GM23338 (cell line): ENCODE data around the gene SHISA6. TPM values are rescaled to one million over a fixed set of nuclear protein-coding genes. Genes with fewer than 3 reads are reported as not detected.

ENCODE experiments used
- ATAC-seq: fragments of 200-7000 bp; cut with Tn5 transposase; 3 replicates; pipeline ENCODE4 v1.9.1; 2020
- DNase-seq: peaks from one replicate; pipeline ENCODE4 v3.0.0-alpha.2; 2015; ENCODE audit warnings: low spot score
- H2AFZ ChIP-seq: fragments of 200-600 bp; sonication (generic); 2 replicates; pipeline ENCODE4 v1.8.0; 2016; ENCODE audit warnings: antibody characterized with exemption, mild to moderate bottlenecking, moderate library complexity
- H3F3A ChIP-seq: fragments of 200-600 bp; sonication (generic); replicated peaks from 2 replicates; pipeline ENCODE4 v1.8.0; 2017; ENCODE audit warnings: antibody characterized with exemption, mixed run types, low read depth
- H3K27ac ChIP-seq: fragments of 200-600 bp; sonication (generic); 2 replicates; pipeline ENCODE4 v1.6.1; 2016; ENCODE audit warnings: low read depth
- H3K27me3 ChIP-seq: fragments of 200-600 bp; sonication (generic); 2 replicates; pipeline ENCODE4 v1.8.0; 2016; ENCODE audit warnings: mild to moderate bottlenecking, mixed run types, moderate library complexity; ENCODE audit not compliant: insufficient read depth
- H3K36me3 ChIP-seq: fragments of 200-600 bp; sonication (generic); 2 replicates; pipeline ENCODE4 v1.8.0; 2016; ENCODE audit warnings: mild to moderate bottlenecking; ENCODE audit not compliant: insufficient read depth
- H3K4me1 ChIP-seq: fragments of 200-600 bp; sonication (generic); 2 replicates; pipeline ENCODE4 v1.8.0; 2016; ENCODE audit warnings: mild to moderate bottlenecking, moderate library complexity; ENCODE audit not compliant: insufficient read depth
- H3K4me2 ChIP-seq: fragments of 200-600 bp; sonication (generic); 2 replicates; pipeline ENCODE4 v1.7.1; 2017; ENCODE audit warnings: mixed run types
- H3K4me3 ChIP-seq: fragments of 200-600 bp; sonication (generic); 2 replicates; pipeline ENCODE4 v1.6.1; 2016; ENCODE audit warnings: mixed run types
- H3K79me2 ChIP-seq: fragments of 200-600 bp; sonication (generic); replicated peaks from 2 replicates; pipeline ENCODE4 v1.8.0; 2017; ENCODE audit warnings: mild to moderate bottlenecking; ENCODE audit not compliant: insufficient read depth
- H3K9me2 ChIP-seq: fragments of 200-600 bp; sonication (generic); 2 replicates; pipeline ENCODE4 v1.8.0; 2017; ENCODE audit not compliant: insufficient read depth
- H4K20me1 ChIP-seq: fragments of 200-600 bp; sonication (generic); replicated peaks from 2 replicates; pipeline ENCODE4 v1.8.0; 2017; ENCODE audit warnings: mild to moderate bottlenecking; ENCODE audit not compliant: insufficient read depth
- H3K27ac Mint-ChIP-seq: 2 replicates; pipeline ENCODE4 v1.8.0; 2020; ENCODE audit warnings: inconsistent platforms, mild to moderate bottlenecking, moderate library complexity, mixed read lengths
- H3K27me3 Mint-ChIP-seq: 3 replicates; pipeline ENCODE4 v1.8.0; 2022; ENCODE audit warnings: low read depth, mild to moderate bottlenecking, moderate library complexity, mixed read lengths, inconsistent platforms; ENCODE audit not compliant: insufficient read depth, poor library complexity
- H3K36me3 Mint-ChIP-seq: 3 replicates; pipeline ENCODE4 v1.8.0; 2021; ENCODE audit warnings: low read depth, mild to moderate bottlenecking, inconsistent platforms, moderate library complexity, mixed read lengths
- H3K4me1 Mint-ChIP-seq: 3 replicates; pipeline ENCODE4 v1.8.0; 2020; ENCODE audit warnings: mild to moderate bottlenecking, inconsistent platforms, mixed read lengths
- H3K4me3 Mint-ChIP-seq: 3 replicates; pipeline ENCODE4 v1.8.0; 2021; ENCODE audit warnings: moderate library complexity, mild to moderate bottlenecking, inconsistent platforms, mixed read lengths
- H3K9me3 Mint-ChIP-seq: 3 replicates; pipeline ENCODE4 v1.8.0; 2020; ENCODE audit warnings: moderate library complexity, mild to moderate bottlenecking, inconsistent platforms, mixed read lengths
- CREB1 ChIP-seq: fragments of 250-450 bp; sonication (Bioruptor Pico); IDR thresholded peaks from 2 replicates; pipeline ENCODE4 v1.5.0; 2020; ENCODE audit warnings: low read depth, mild to moderate bottlenecking, moderate library complexity
- EZH2 ChIP-seq: fragments of 200-600 bp; sonication (generic); IDR thresholded peaks from one replicate; pipeline ENCODE4 v1.8.0; 2017; ENCODE audit warnings: antibody characterized with exemption, mild to moderate bottlenecking, low read depth; ENCODE audit not compliant: unreplicated experiment
- EZH2phosphoT487 ChIP-seq: fragments of 200-600 bp; sonication (generic); IDR thresholded peaks from one replicate; pipeline ENCODE4 v1.8.1; 2018; ENCODE audit warnings: antibody characterized with exemption; ENCODE audit not compliant: unreplicated experiment
- JUNB ChIP-seq: IDR thresholded peaks from one replicate; pipeline ENCODE4 v1.6.1; 2016; ENCODE audit warnings: antibody characterized with exemption; ENCODE audit not compliant: unreplicated experiment
- NANOG ChIP-seq: IDR thresholded peaks from 2 replicates; pipeline ENCODE4 v1.6.1; 2016; ENCODE audit warnings: antibody characterized with exemption, borderline replicate concordance
- POLR2AphosphoS5 ChIP-seq: IDR thresholded peaks from 2 replicates; pipeline ENCODE4 v1.6.1; 2016; ENCODE audit warnings: antibody characterized with exemption, low read depth
- STAT1 ChIP-seq: IDR thresholded peaks from one replicate; pipeline ENCODE4 v1.6.1; 2016; ENCODE audit warnings: antibody characterized with exemption; ENCODE audit not compliant: unreplicated experiment
- ZNF114 ChIP-seq: fragments of 250-450 bp; sonication (Bioruptor Pico); IDR thresholded peaks from 2 replicates; pipeline ENCODE4 v1.5.0; 2020; ENCODE audit warnings: mild to moderate bottlenecking, moderate library complexity
- ZNF331 ChIP-seq: fragments of 250-450 bp; sonication (Bioruptor Pico); IDR thresholded peaks from 2 replicates; pipeline ENCODE4 v1.5.0; 2020; ENCODE audit warnings: low read depth, mild to moderate bottlenecking, moderate library complexity
- polyA plus RNA-seq: library from polyadenylated mRNA; unstranded; fragments of >200 nt; fragmentation: Nextera tagmentation; extraction: Ambion mirVana; gene quantifications from 2 replicates; pipeline ENCODE4 v1.2.1, GENCODE V29; 2016
- total RNA-seq: library from RNA; depleted of rRNA; stranded (reverse); fragments of >200 nt; shearing (Covaris generic); gene quantifications from 2 replicates; pipeline ENCODE4 v1.2.3, GENCODE V29; 2014
- TF ChIP-seq, protein P1 (sequence below): IDR thresholded peaks from one replicate; pipeline ENCODE4 v1.6.1; 2018; ENCODE audit warnings: antibody characterized with exemption; ENCODE audit not compliant: unreplicated experiment
- TF ChIP-seq, protein P2 (sequence below), 2 experiments: fragments of 200-600 bp in 1 of 2; sonication (generic) in 1 of 2; conservative IDR thresholded peaks; 2 replicates each; pipeline versions ENCODE4 v1.5.1 to v1.6.1; 2016 to 2017; ENCODE audit warnings: antibody characterized with exemption in 2 of 2, low read depth in 2 of 2, mild to moderate bottlenecking in 2 of 2, moderate library complexity in 1 of 2
- TF ChIP-seq, protein P3 (sequence below): fragments of 250-450 bp; sonication (Bioruptor Pico); IDR thresholded peaks from 2 replicates; pipeline ENCODE4 v1.5.0; 2020; ENCODE audit warnings: mild to moderate bottlenecking, moderate library complexity
- TF ChIP-seq, protein P4 (sequence below): IDR thresholded peaks from 2 replicates; pipeline ENCODE4 v1.6.1; 2016; ENCODE audit warnings: antibody characterized with exemption

SHISA6 gene
- total and polyA plus RNA-seq, 2 experiments from 2014 or later: 0.52 TPM; not detected in 1

DNA sequence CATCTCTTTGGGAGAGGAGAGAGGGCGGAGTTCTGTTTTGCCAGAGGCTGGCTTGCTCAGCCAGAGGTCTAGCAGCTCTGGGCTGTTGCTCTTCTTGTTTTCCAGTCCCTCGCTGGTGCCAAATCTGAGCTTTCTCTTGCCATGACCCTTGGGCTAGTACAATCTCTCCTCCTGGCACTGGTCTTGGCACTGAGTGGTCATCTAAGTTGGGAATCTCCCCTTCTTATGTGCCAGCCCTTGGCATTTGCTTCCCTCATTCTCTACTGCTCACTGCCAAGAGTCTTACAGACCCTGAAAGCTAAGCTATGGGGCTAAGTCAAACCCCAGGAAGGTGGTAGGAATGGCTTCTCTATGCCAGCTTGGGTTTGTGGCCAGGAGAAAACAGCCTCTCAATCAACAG is 148.6 kb downstream of the SHISA6 start:
- H3K36me3 ChIP-seq: peaks cover 2% of the 10 kb centered on the region
- no peaks in the 10 kb centered on the region for H4K20me1 ChIP-seq
- no peak overlapping the region for H3K27ac Mint-ChIP-seq
- TF ChIP-seq CREB1 (CRISPR knock-in tag) (no peak), NANOG (no peak), ZNF114 (CRISPR knock-in tag) (no peak), EZH2 (no peak), JUNB (no peak), STAT1 (no peak), ZNF331 (no peak), EZH2phosphoT487 (no peak), POLR2AphosphoS5 (no peak)
- TF ChIP-seq, protein P1, sequence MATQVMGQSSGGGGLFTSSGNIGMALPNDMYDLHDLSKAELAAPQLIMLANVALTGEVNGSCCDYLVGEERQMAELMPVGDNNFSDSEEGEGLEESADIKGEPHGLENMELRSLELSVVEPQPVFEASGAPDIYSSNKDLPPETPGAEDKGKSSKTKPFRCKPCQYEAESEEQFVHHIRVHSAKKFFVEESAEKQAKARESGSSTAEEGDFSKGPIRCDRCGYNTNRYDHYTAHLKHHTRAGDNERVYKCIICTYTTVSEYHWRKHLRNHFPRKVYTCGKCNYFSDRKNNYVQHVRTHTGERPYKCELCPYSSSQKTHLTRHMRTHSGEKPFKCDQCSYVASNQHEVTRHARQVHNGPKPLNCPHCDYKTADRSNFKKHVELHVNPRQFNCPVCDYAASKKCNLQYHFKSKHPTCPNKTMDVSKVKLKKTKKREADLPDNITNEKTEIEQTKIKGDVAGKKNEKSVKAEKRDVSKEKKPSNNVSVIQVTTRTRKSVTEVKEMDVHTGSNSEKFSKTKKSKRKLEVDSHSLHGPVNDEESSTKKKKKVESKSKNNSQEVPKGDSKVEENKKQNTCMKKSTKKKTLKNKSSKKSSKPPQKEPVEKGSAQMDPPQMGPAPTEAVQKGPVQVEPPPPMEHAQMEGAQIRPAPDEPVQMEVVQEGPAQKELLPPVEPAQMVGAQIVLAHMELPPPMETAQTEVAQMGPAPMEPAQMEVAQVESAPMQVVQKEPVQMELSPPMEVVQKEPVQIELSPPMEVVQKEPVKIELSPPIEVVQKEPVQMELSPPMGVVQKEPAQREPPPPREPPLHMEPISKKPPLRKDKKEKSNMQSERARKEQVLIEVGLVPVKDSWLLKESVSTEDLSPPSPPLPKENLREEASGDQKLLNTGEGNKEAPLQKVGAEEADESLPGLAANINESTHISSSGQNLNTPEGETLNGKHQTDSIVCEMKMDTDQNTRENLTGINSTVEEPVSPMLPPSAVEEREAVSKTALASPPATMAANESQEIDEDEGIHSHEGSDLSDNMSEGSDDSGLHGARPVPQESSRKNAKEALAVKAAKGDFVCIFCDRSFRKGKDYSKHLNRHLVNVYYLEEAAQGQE: no peak
- TF ChIP-seq, protein P2, sequence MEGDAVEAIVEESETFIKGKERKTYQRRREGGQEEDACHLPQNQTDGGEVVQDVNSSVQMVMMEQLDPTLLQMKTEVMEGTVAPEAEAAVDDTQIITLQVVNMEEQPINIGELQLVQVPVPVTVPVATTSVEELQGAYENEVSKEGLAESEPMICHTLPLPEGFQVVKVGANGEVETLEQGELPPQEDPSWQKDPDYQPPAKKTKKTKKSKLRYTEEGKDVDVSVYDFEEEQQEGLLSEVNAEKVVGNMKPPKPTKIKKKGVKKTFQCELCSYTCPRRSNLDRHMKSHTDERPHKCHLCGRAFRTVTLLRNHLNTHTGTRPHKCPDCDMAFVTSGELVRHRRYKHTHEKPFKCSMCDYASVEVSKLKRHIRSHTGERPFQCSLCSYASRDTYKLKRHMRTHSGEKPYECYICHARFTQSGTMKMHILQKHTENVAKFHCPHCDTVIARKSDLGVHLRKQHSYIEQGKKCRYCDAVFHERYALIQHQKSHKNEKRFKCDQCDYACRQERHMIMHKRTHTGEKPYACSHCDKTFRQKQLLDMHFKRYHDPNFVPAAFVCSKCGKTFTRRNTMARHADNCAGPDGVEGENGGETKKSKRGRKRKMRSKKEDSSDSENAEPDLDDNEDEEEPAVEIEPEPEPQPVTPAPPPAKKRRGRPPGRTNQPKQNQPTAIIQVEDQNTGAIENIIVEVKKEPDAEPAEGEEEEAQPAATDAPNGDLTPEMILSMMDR (conservative IDR thresholded peaks at IDR 0.05; ENCODE audit: low read depth in 2 of 2): no peak
- TF ChIP-seq, protein P3, sequence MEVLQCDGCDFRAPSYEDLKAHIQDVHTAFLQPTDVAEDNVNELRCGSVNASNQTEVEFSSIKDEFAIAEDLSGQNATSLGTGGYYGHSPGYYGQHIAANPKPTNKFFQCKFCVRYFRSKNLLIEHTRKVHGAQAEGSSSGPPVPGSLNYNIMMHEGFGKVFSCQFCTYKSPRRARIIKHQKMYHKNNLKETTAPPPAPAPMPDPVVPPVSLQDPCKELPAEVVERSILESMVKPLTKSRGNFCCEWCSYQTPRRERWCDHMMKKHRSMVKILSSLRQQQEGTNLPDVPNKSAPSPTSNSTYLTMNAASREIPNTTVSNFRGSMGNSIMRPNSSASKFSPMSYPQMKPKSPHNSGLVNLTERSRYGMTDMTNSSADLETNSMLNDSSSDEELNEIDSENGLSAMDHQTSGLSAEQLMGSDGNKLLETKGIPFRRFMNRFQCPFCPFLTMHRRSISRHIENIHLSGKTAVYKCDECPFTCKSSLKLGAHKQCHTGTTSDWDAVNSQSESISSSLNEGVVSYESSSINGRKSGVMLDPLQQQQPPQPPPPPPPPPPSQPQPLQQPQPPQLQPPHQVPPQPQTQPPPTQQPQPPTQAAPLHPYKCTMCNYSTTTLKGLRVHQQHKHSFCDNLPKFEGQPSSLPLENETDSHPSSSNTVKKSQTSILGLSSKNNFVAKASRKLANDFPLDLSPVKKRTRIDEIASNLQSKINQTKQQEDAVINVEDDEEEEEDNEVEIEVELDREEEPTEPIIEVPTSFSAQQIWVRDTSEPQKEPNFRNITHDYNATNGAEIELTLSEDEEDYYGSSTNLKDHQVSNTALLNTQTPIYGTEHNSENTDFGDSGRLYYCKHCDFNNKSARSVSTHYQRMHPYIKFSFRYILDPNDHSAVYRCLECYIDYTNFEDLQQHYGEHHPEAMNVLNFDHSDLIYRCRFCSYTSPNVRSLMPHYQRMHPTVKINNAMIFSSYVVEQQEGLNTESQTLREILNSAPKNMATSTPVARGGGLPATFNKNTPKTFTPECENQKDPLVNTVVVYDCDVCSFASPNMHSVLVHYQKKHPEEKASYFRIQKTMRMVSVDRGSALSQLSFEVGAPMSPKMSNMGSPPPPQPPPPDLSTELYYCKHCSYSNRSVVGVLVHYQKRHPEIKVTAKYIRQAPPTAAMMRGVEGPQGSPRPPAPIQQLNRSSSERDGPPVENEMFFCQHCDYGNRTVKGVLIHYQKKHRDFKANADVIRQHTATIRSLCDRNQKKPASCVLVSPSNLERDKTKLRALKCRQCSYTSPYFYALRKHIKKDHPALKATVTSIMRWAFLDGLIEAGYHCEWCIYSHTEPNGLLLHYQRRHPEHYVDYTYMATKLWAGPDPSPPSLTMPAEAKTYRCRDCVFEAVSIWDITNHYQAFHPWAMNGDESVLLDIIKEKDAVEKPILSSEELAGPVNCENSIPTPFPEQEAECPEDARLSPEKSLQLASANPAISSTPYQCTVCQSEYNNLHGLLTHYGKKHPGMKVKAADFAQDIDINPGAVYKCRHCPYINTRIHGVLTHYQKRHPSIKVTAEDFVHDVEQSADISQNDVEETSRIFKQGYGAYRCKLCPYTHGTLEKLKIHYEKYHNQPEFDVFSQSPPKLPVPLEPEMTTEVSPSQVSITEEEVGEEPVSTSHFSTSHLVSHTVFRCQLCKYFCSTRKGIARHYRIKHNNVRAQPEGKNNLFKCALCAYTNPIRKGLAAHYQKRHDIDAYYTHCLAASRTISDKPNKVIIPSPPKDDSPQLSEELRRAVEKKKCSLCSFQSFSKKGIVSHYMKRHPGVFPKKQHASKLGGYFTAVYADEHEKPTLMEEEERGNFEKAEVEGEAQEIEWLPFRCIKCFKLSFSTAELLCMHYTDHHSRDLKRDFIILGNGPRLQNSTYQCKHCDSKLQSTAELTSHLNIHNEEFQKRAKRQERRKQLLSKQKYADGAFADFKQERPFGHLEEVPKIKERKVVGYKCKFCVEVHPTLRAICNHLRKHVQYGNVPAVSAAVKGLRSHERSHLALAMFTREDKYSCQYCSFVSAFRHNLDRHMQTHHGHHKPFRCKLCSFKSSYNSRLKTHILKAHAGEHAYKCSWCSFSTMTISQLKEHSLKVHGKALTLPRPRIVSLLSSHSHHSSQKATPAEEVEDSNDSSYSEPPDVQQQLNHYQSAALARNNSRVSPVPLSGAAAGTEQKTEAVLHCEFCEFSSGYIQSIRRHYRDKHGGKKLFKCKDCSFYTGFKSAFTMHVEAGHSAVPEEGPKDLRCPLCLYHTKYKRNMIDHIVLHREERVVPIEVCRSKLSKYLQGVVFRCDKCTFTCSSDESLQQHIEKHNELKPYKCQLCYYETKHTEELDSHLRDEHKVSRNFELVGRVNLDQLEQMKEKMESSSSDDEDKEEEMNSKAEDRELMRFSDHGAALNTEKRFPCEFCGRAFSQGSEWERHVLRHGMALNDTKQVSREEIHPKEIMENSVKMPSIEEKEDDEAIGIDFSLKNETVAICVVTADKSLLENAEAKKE (CRISPR knock-in tag): no peak
- TF ChIP-seq, protein P4, sequence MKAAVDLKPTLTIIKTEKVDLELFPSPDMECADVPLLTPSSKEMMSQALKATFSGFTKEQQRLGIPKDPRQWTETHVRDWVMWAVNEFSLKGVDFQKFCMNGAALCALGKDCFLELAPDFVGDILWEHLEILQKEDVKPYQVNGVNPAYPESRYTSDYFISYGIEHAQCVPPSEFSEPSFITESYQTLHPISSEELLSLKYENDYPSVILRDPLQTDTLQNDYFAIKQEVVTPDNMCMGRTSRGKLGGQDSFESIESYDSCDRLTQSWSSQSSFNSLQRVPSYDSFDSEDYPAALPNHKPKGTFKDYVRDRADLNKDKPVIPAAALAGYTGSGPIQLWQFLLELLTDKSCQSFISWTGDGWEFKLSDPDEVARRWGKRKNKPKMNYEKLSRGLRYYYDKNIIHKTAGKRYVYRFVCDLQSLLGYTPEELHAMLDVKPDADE: no peak
- peaks cover 100% of the 10 kb centered on the region for H3K9me3 Mint-ChIP-seq
- peaks cover 67% of the 10 kb centered on the region for H3K36me3 Mint-ChIP-seq
- H2AFZ ChIP-seq: no peak overlapping the region
- ATAC-seq (no peak), DNase-seq (no peak)
- H3K27me3 Mint-ChIP-seq: peaks cover 9% of the 10 kb centered on the region
- H3K4me3 ChIP-seq: no peak overlapping the region
- H3K4me3 Mint-ChIP-seq: no peak overlapping the region
- no peaks in the 10 kb centered on the region for H3K27me3 ChIP-seq
- no peaks in the 10 kb centered on the region for H3K4me1 ChIP-seq
- no peaks in the 10 kb centered on the region for H3K4me1 Mint-ChIP-seq
- no peak overlapping the region for H3K27ac ChIP-seq
- H3K79me2 ChIP-seq: no peaks in the 10 kb centered on the region
- no peaks in the 10 kb centered on the region for H3K9me2 ChIP-seq
- H3K4me2 ChIP-seq: no peak overlapping the region
- H3F3A ChIP-seq: no peaks in the 10 kb centered on the region
